Thoracic aorta (tissue), 2 donors: ENCODE measurements around the gene EPC2. TPM values are rescaled to one million over a fixed set of nuclear protein-coding genes. Genes with fewer than 3 reads are reported as not detected.

ENCODE experiments used
- ATAC-seq: fragments of 150-250 bp; one replicate; pipeline ENCODE4 v1.8.0; 2017; ENCODE audit warnings: low read depth; ENCODE audit not compliant: insufficient number of reproducible peaks, low FRiP score
- DNase-seq: peaks from one replicate; pipeline ENCODE4 v3.0.0-alpha.2; 2020; ENCODE audit warnings: low spot score
- H3K27ac ChIP-seq, 2 donors: fragments of 200-600 bp; sonication (generic); 1 replicate in 1 of 2; 2 replicates in 1 of 2; pipeline ENCODE4 v1.5.1; 2016; ENCODE audit warnings: mild to moderate bottlenecking in 2 of 2, moderate library complexity in 2 of 2
- H3K27me3 ChIP-seq: fragments of 200-600 bp; sonication (generic); replicated peaks from 2 replicates; pipeline ENCODE4 v1.6.0; 2016; ENCODE audit warnings: mild to moderate bottlenecking; ENCODE audit not compliant: insufficient read depth
- H3K36me3 ChIP-seq: fragments of 200-600 bp; sonication (generic); one replicate; pipeline ENCODE4 v1.5.1; 2016
- H3K4me1 ChIP-seq, 2 donors: fragments of 200-600 bp; sonication (generic); 1 replicate in 1 of 2; 2 replicates in 1 of 2; pipeline versions ENCODE4 v1.5.1 to v1.6.0; 2016; ENCODE audit warnings: low read depth in 2 of 2, mild to moderate bottlenecking in 1 of 2; ENCODE audit not compliant: control insufficient read depth in 1 of 2
- H3K4me3 ChIP-seq: fragments of 200-600 bp; sonication (generic); 2 replicates; pipeline ENCODE4 v1.5.1; 2016; ENCODE audit warnings: mild to moderate bottlenecking
- H3K9me3 ChIP-seq: fragments of 200-600 bp; sonication (generic); 2 replicates; pipeline ENCODE4 v1.5.1; 2016
- total RNA-seq, 2 donors: library from RNA; depleted of rRNA; stranded (reverse); fragments of >200 nt; gene quantifications; one replicate each; pipeline versions ENCODE4 v1.1.0 to v1.2.3, GENCODE V29; 2016
- TF ChIP-seq, protein P1 (sequence below): fragments of 200-600 bp; sonication (generic); IDR thresholded peaks from one replicate; pipeline ENCODE4 v1.5.1; 2019; ENCODE audit warnings: antibody characterized with exemption

Gene EPC2
- total RNA-seq, 2 donors from 2014 or later = 32.0 to 37.8 TPM

DNA sequence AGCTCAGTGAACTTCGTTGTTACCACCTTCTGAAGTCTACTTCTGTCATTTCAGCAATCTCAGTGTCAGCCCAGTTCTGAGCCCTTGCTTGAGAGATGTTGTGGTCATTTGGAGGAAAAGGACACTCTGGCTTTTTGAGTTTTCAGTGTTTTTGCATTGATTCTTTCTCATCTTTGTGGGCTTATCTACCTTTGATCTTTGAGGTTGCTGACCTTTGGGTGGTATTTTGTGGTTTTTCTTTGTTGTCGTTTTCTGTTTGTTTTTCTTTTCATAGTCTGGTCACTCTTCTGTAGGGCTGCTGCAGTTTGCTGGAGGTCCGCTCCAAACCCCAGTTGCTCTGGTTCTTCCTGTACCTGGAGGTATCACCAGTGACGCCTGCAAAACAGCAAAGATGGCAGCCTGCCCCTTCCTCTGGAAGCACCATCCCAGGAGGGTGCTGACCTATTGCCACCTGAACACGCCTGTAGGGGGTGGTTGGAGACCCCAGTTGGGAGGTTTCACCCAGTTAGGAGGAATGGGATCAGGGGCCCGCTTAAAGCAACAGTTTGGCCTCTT is 74.7 kb downstream of the EPC2 start:
- peaks cover 18 to 39% of the 10 kb centered on the region in 2 donors for H3K4me1 ChIP-seq
- TF ChIP-seq, protein P1, sequence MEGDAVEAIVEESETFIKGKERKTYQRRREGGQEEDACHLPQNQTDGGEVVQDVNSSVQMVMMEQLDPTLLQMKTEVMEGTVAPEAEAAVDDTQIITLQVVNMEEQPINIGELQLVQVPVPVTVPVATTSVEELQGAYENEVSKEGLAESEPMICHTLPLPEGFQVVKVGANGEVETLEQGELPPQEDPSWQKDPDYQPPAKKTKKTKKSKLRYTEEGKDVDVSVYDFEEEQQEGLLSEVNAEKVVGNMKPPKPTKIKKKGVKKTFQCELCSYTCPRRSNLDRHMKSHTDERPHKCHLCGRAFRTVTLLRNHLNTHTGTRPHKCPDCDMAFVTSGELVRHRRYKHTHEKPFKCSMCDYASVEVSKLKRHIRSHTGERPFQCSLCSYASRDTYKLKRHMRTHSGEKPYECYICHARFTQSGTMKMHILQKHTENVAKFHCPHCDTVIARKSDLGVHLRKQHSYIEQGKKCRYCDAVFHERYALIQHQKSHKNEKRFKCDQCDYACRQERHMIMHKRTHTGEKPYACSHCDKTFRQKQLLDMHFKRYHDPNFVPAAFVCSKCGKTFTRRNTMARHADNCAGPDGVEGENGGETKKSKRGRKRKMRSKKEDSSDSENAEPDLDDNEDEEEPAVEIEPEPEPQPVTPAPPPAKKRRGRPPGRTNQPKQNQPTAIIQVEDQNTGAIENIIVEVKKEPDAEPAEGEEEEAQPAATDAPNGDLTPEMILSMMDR = no peak
- no peaks in the 10 kb centered on the region for H3K9me3 ChIP-seq
- ATAC-seq (no peak), DNase-seq (no peak)
- H3K27ac ChIP-seq = no peak overlapping the region
- H3K27me3 ChIP-seq = no peaks in the 10 kb centered on the region
- no peak overlapping the region for H3K4me3 ChIP-seq
- no peaks in the 10 kb centered on the region for H3K36me3 ChIP-seq

DNA sequence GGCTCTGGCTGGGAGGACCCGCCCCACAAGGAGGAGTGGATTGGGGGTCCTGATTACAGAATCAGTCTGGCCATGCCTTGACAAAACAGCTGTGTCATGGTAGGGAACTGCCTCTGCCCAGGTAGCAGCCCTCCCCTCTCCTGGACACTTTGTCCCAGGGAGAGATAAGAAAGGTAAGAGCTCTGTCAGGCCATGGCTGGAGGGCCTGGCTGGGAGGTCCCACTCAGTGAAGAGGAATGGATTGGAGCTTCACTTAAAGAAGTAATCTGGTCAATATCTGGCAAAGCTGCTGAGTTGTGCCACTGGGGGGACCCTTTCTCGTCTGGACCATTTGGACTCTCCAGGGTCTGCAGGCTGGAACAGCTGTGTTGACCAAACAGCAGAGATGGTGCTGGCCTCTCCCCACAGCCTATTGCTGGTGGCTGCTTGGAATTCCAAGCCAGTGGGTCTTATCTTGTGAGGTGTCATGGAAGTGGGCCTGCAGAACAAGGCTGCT is 75.4 kb downstream of the EPC2 start:
- Histone ChIP-seq H3K4me1 (peaks cover 18 to 42% of the 10 kb centered on the region in 2 donors), H3K27me3 (no peaks in the 10 kb centered on the region), H3K9me3 (no peaks in the 10 kb centered on the region), H3K4me3 (no peak overlapping the region), H3K36me3 (no peaks in the 10 kb centered on the region), H3K27ac (no peak overlapping the region)
- ATAC-seq (no peak), DNase-seq (no peak)
- TF ChIP-seq, protein P1 = no peak

DNA sequence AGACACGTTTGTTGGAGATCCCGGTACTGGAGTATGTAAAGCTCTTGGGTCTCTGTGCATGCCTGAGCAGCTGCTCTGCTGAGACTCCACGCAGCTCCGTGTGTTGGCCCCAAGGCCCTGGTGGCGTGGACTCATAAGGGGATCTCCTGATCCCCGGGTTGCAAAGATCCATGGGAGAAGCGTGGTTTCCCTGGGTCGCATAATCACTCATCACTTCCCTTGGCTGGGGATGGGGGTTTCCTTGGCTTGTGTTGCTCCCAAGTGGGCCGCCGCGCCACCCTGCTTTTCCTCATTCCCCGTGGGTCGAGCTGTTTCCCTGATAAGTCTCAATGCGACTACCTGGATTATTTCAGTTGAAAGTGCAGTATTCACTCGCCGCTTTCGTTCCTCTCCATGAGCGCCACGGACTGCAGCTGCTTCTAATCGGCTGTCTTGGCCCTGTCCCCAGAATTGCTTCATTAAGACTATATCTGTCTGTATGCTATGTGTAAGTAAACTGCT is 76.0 kb downstream of the EPC2 start:
- TF ChIP-seq, protein P1 = no peak
- ATAC-seq (no peak), DNase-seq (no peak)
- H3K4me1 ChIP-seq = peaks cover 22 to 45% of the 10 kb centered on the region in 2 donors
- H3K36me3 ChIP-seq = no peaks in the 10 kb centered on the region
- H3K27ac ChIP-seq = no peak overlapping the region
- H3K9me3 ChIP-seq = no peaks in the 10 kb centered on the region
- no peak overlapping the region for H3K4me3 ChIP-seq
- no peaks in the 10 kb centered on the region for H3K27me3 ChIP-seq

GRCh38 chr2:148721520-148721931 is 77.0 kb downstream of the EPC2 start:
- no peak for ATAC-seq
- peaks cover 24 to 53% of the 10 kb centered on the region in 2 donors for H3K4me1 ChIP-seq
- no peak for DNase-seq

GRCh38 chr2:148721991-148722777 is 77.6 kb downstream of the EPC2 start:
- H3K9me3 ChIP-seq = no peaks in the 10 kb centered on the region
- DNase-seq (no peak), ATAC-seq (no peak)
- TF ChIP-seq, protein P1 = no peak
- H3K27ac ChIP-seq = no peak overlapping the region
- no peaks in the 10 kb centered on the region for H3K36me3 ChIP-seq
- H3K27me3 ChIP-seq = no peaks in the 10 kb centered on the region
- H3K4me3 ChIP-seq = no peak overlapping the region
- peaks cover 24 to 53% of the 10 kb centered on the region in 2 donors for H3K4me1 ChIP-seq

More at GRCh38 chr2:148721520-148721931, 77.0 kb downstream of the EPC2 start:
- Histone ChIP-seq H3K36me3 (no peaks in the 10 kb centered on the region), H3K27ac (no peak overlapping the region), H3K9me3 (no peaks in the 10 kb centered on the region), H3K4me3 (no peak overlapping the region), H3K27me3 (no peaks in the 10 kb centered on the region)
- TF ChIP-seq, protein P1 = no peak
